H4 (cell line): ENCODE data around the gene C20orf144. TPM values are rescaled to one million over a fixed set of nuclear protein-coding genes. Genes with fewer than 3 reads are reported as not detected.

ENCODE experiments used
- DNase-seq: peaks from one replicate; pipeline ENCODE4 v3.0.0-alpha.2; 2015; ENCODE audit warnings: low spot score
- total RNA-seq: library from RNA; depleted of rRNA; stranded (reverse); fragments of >200 nt; shearing (Covaris generic); gene quantifications from 2 replicates; pipeline ENCODE4 v1.2.3, GENCODE V29; 2014

C20orf144 gene
- total RNA-seq, 1 experiment from 2014 or later, result not detected

- no peak for DNase-seq
These were observed 2.6 kb downstream of the C20orf144 start for GRCh38 chr20:33664762-33665144.

- no peak for DNase-seq
These were observed 4.4 kb downstream of the C20orf144 start, which contains the start of gene ACTL10 for GRCh38 chr20:33666293-33667244. TSS of gene ACTL10 (plus strand) at chr20:33666943. CDS start at chr20:33667498, 555 bp downstream.

DNA sequence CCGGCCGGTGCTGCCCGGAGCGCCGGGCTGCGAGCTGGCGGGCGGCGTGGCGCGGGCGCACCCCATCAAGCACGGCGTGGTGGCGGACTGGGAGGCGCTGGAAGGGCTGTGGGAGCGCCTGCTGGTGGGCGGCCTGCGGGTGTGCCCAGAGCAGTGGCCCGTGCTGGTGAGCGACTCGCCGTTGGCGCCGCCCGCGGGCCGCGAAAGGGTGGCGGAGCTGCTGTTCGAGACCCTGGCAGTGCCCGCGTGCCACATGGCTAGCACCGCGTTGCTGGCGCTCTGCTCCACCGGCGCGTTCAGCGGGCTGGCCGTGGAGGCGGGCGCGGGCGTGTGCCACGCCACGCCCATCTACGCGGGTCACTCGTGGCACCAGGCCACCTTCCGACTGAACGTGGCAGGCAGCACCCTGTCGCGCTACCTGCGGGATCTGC, 5.1 kb downstream of the C20orf144 start:
- no peak for DNase-seq

- DNase-seq, result no peak
These were observed 5.7 kb downstream of the C20orf144 start for GRCh38 chr20:33667676-33668465.

DNA sequence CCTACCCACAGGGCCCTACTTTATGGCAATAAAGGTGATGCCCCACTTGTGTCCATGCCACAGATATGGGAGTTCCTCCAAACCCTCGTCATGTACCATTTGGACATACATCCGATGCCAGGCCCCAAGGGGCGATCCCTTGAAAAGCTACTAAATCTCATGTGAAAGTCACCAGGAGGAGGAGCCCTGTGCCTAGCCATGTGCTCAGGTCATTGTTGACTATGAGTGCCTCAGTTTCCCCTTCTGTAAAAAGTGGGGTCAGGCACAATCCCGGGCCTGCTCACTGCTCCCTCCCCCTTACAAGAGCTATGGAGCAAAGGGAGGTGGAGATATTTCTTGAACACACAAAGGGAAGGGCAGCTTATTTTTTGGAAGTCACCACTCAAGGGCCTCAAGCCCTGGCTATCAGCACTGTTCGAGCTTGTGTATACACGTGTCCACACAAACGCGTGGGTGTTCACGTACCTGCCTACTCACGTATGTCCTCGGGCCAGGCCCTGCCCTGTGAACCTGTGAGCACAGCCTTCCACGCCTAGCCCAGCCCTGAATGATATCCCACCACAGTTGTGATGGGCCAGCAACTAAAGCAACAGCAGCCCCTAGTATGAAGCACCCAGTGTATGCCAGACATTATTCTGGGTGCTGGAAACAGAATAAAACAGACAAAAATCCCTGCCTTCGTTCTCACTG, 6.5 kb downstream of the C20orf144 start:
- no peak for DNase-seq

DNA sequence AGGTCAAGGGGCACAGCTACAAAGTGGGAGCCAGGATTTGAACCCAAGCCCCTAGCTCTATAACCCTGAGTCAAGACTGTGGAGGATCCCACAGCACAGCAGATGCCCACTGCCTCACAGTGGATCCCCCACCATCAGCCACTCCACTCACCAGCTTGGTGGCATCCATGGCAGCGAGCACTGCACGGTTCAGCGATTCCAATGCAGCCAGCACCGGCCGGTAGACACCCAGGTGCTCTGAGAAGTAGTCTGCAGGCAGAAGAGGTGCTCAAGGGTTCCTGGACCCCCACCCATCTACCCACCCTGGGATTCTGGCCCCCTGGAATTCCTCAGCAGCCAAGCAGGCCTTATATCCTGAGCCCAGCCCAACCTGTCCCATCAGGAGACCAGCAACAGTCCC, 7.1 kb downstream of the C20orf144 start:
- DNase-seq, result no peak

DNA sequence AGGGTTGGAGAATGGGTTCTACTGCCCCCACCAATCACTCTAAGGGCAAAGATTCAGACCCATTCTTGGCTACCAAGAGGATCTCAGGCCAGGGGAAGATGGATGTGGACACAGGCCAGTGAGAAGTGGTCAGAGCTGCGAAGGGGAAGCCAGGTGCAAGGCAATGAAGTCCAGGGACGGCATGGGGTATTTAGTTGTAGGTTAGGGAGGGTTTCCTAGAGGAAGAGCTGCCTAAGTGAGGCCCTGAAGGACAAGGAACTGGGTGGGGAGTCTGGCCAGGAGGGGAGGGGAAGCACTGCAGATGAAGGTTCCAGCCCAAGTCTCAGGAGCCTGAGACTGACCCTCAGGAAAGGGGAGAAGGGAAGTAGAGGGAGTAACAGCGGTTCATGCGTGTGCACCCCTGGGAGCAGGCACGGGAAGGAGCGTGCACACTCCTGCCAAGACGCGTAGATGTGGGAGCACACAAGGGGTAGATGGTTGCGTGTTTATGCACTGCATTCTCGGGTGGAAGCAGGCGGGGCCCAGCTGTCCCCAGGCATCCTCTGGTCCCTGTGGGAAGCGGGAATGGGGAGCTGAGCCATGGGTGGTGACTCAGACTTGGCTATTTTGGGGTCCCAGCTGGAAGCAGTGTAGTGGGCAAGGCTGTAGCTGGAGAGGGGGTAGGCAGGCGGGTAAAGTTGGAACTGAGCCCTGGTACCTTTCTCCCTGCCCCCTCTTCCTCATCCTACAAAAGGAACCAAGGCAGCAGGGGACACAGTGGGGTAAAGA, 7.9 kb downstream of the C20orf144 start:
- DNase-seq, result no peak

DNA sequence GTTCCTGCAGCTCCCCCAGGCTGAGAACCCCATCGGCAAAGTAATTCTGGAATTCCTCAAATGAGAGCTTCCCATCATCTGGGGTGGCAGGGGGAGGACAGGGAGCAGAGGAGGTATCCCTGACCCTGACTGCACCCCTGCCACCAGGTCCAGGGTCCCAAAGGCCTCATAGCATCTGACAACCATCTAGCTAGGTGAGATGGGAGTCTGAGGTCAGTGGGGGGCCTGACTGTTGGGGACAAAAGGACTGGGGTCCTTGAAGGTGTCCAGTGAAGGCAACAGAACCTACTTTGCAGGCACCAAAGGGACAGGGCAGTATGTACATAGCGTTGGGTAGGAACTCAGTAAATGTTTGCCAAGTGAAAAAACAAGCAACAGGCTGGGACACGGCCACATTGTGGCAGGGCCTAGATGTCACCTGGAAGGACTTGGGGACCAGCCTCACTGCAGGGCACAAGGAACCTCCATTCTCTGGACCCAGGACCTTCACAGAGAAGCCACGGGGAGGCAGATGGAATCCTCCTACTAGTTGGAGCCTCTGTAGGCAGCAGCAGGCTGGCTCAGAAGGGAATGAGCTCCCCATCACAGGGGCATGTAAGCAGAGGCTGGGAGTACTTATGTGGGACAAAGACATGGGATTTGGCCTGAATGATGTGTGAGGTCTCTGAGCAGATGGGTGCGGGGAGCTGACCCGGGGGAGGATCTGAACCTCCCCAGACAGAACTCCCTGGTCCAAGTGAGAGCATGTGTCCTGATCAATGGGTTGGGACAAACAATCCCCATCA, 8.8 kb downstream of the C20orf144 start:
- DNase-seq, result no peak

- no peak for DNase-seq
These were observed 9.6 kb downstream of the C20orf144 start for GRCh38 chr20:33671573-33672288.

DNA sequence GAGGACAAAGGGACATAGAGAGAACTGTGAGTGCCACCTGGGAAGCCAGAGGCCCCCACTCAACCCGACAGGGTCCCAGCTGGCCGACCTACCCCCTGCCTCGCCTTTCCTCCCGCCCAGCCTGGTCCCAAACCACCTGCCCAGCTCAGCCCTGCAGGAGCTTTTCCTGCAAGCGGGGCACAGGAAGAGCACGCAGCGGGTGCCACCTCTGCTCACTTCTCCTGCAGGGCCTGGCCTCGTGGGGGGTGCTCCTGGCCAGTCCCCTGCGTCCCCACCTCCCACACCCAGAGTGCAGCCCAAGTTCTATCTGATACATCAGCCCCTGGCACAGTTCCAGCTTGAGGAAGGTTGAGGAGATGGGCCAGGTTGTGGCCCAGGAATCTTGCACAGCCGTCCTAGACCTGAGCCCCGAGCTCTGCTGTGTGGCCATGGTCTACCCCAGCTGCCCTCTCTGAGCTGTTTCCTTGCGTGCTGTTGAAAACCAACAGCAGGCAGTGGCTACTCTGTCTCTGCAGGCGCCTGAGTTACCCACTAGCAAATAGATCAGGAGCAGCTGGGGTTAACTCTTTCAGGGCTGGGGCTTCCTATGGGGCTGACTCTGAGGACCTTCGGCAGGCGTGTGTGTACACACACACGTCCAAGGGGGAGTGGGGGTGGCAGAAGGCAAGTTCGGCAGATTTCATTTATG, 10.4 kb downstream of the C20orf144 start:
- DNase-seq, result no peak

- no peak for DNase-seq
These were observed 10.9 kb downstream of the C20orf144 start for GRCh38 chr20:33673114-33673409.

GRCh38 chr20:33673410-33674293, 11.5 kb downstream of the C20orf144 start:
- DNase-seq, result no peak

DNA sequence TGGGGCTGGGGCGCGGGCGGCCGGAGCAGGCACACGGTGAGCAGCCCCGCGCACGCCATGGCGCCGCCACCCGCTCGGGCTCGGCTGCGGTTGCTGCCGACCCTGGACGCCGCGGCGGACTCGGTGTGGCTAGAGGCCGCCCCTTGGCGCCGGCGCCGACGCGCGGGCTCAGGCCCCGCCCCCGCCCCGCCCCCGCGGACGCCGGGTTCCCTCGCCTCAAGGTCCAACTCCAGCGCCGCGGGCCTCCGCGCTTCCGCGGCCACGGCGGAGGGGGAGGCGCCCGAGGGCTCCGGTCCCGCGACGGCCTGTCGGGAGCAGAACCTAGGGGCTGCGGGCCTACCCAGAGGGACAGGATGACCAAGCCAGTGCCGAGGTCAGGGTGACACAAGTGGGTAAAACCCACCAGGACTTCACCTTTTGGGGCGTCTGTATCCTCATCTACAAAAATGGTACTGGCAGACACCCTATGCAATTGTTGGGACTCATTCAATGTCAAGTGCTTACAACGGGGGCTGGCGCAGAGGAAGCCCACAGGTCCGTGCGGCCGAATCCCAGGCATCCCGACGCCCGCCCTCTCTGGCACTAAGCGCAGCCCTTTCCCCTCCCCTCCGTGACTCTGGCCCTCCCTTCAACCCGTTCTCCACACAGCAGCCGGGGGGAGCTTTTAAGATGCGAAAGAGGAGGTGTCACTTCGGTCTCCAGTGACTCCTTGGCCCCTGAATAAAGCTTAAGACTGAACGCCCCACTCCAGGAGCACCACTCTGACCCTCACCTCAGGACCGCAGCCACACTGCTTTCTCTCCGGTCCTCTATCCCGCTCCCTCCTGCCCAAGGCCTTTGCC, 12.4 kb downstream of the C20orf144 start, which contains the start of gene NECAB3:
TSS of gene NECAB3 (minus strand) at position 135 of the 842 bp plus-strand sequence. CDS start at position 59, 76 bp downstream.
- no peak for DNase-seq

DNA sequence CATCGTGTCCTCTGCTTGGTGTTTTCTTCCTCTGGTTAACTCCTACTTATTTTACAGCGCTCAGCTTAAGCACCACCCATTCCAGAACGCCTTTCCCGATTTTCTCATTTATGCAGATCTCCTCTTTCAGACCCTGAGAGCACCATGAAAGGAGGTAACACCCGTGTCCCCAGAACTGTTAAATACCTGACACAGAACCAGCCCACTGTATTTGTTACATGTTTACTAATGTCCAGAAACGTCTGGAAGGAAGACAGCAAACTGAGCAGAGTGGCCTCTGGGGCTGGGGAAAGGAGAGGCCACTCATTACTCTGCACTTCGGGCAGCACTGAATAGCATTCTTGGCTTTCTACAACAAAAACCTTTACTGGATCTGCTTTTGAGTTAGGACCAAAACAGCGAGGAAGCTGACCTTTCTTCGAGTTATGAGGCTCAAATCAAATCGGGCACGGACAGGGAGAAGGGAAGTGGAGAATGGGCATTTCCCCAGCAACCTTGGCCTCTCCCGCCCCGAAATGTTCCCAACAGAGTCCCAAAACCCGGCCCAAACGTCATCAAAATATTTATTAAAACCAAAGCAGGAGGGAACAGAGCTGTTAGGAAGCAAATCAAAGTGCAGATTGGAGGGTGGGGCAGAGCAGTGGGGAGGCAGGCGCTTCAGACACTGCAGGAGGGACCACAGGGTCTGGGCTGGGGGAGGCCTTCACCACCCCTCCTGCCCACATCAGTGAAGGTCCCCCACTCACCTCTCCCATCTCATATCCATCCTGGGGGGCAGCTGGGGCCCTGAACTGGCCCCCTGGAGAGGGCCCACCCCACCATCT, 13.2 kb downstream of the C20orf144 start:
- DNase-seq, result no peak

- DNase-seq, result no peak
These were observed 14.0 kb downstream of the C20orf144 start for GRCh38 chr20:33676121-33676520.
